ENCODE data around the gene PRKCE.

- no peak for TF ChIP-seq TAF1 (IDR thresholded peaks at IDR 0.05; ENCODE audit: borderline replicate concordance, low read depth, low read length)
- no peak for TF ChIP-seq POLR2A (IDR thresholded peaks at IDR 0.05; ENCODE audit: low read depth, low read length)
Measured at GRCh38 chr2:45681675-45682074, 30.2 kb downstream of the PRKCE start.
